SK-N-SH treated with all-trans-retinoic acid at 6 μM for 48 hours (cell line): ENCODE results near the gene CD244.

Experiments used
- ATAC-seq: fragments of 200-7000 bp; cut with Tn5 transposase; 3 replicates; pipeline ENCODE4 v1.9.1; 2020; ENCODE audit warnings: mild to moderate bottlenecking, moderate library complexity
- ARNTL ChIP-seq: fragments of 450-650 bp; formaldehyde crosslinking; IDR thresholded peaks from 2 replicates; pipeline ENCODE4 v1.5.0; 2020; ENCODE audit warnings: low read depth, mild to moderate bottlenecking, moderate library complexity, borderline replicate concordance
- BACH2 ChIP-seq: fragments of 250-450 bp; sonication (Bioruptor Pico); IDR thresholded peaks from 2 replicates; pipeline ENCODE4 v1.9.0; 2021; ENCODE audit warnings: mild to moderate bottlenecking, borderline replicate concordance
- CSDC2 ChIP-seq: fragments of 250-450 bp; sonication (Bioruptor Pico); IDR thresholded peaks from 2 replicates; pipeline ENCODE4 v1.5.0; 2020; ENCODE audit warnings: mild to moderate bottlenecking, moderate library complexity
- ESRRG ChIP-seq: fragments of 250-450 bp; sonication (Bioruptor Pico); IDR thresholded peaks from 2 replicates; pipeline ENCODE4 v1.6.1; 2021; ENCODE audit warnings: mild to moderate bottlenecking
- GLIS3 ChIP-seq: fragments of 250-450 bp; sonication (Bioruptor Pico); IDR thresholded peaks from 2 replicates; pipeline ENCODE4 v1.5.0; 2020; ENCODE audit warnings: mild to moderate bottlenecking, moderate library complexity
- ISL1 ChIP-seq: fragments of 250-450 bp; sonication (Bioruptor Pico); IDR thresholded peaks from 2 replicates; pipeline ENCODE4 v2.1.2; 2022; ENCODE audit warnings: mild to moderate bottlenecking, moderate library complexity
- OSR1 ChIP-seq: fragments of 250-450 bp; sonication (Bioruptor Pico); IDR thresholded peaks from 2 replicates; pipeline ENCODE4 v1.8.0; 2022; ENCODE audit warnings: moderate library complexity, mild to moderate bottlenecking, inconsistent platforms
- PPARA ChIP-seq: fragments of 250-450 bp; sonication (Bioruptor Pico); IDR thresholded peaks from 2 replicates; pipeline ENCODE4 v1.5.0; 2020; ENCODE audit warnings: mild to moderate bottlenecking, borderline replicate concordance
- RARB ChIP-seq: fragments of 250-450 bp; sonication (Bioruptor Pico); IDR thresholded peaks from 2 replicates; pipeline ENCODE4 v1.8.0; 2021; ENCODE audit warnings: mild to moderate bottlenecking, moderate library complexity
- SNAI2 ChIP-seq: fragments of 250-450 bp; sonication (Bioruptor Pico); IDR thresholded peaks from 2 replicates; pipeline ENCODE4 v1.5.0; 2020; ENCODE audit warnings: mild to moderate bottlenecking, moderate library complexity
- TCF4 ChIP-seq: fragments of 250-450 bp; sonication (Bioruptor Pico); IDR thresholded peaks from 2 replicates; pipeline ENCODE4 v1.8.0; 2021; ENCODE audit warnings: mild to moderate bottlenecking, moderate library complexity, borderline replicate concordance
- TOX ChIP-seq: fragments of 250-450 bp; sonication (Bioruptor Pico); IDR thresholded peaks from 2 replicates; pipeline ENCODE4 v1.8.0; 2021; ENCODE audit warnings: mild to moderate bottlenecking, moderate library complexity, borderline replicate concordance
- ZC3H10 ChIP-seq: fragments of 250-450 bp; sonication (Bioruptor Pico); IDR thresholded peaks from 2 replicates; pipeline ENCODE4 v1.5.1; 2021; ENCODE audit warnings: mild to moderate bottlenecking, moderate library complexity
- ZFP3 ChIP-seq: fragments of 250-450 bp; sonication (Bioruptor Pico); IDR thresholded peaks from 2 replicates; pipeline ENCODE4 v1.5.0; 2020; ENCODE audit warnings: mild to moderate bottlenecking, moderate library complexity
- ZFP30 ChIP-seq: fragments of 450-650 bp; formaldehyde crosslinking; IDR thresholded peaks from 2 replicates; pipeline ENCODE4 v1.5.0; 2022; ENCODE audit warnings: mild to moderate bottlenecking, moderate library complexity
- ZNF565 ChIP-seq: fragments of 450-650 bp; formaldehyde crosslinking; conservative IDR thresholded peaks from 2 replicates; pipeline ENCODE4 v1.5.0; 2020; ENCODE audit warnings: low read depth, mild to moderate bottlenecking, moderate library complexity
- ZNF70 ChIP-seq: fragments of 450-650 bp; formaldehyde crosslinking; IDR thresholded peaks from 2 replicates; pipeline ENCODE4 v1.5.0; 2020; ENCODE audit warnings: mild to moderate bottlenecking, moderate library complexity
- ZNF8 ChIP-seq: fragments of 450-650 bp; formaldehyde crosslinking; IDR thresholded peaks from 2 replicates; pipeline ENCODE4 v1.5.0; 2020; ENCODE audit warnings: mild to moderate bottlenecking, moderate library complexity
- TF ChIP-seq, protein P1 (sequence below): fragments of 250-450 bp; sonication (Bioruptor Pico); IDR thresholded peaks from 2 replicates; pipeline ENCODE4 v1.5.1; 2021; ENCODE audit warnings: mild to moderate bottlenecking, moderate library complexity
- TF ChIP-seq, protein P2 (sequence below): fragments of 250-450 bp; sonication (Bioruptor Pico); IDR thresholded peaks from 2 replicates; pipeline ENCODE4 v1.5.0; 2020; ENCODE audit warnings: mild to moderate bottlenecking, moderate library complexity
- TF ChIP-seq, protein P3 (sequence below): fragments of 250-450 bp; sonication (Bioruptor Pico); IDR thresholded peaks from 2 replicates; pipeline ENCODE4 v1.5.1; 2020; ENCODE audit warnings: low read depth, mild to moderate bottlenecking, moderate library complexity
- TF ChIP-seq, protein P4 (sequence below): fragments of 250-450 bp; sonication (Bioruptor Pico); IDR thresholded peaks from 2 replicates; pipeline ENCODE4 v1.8.0; 2021; ENCODE audit warnings: low read depth, mild to moderate bottlenecking, moderate library complexity, borderline replicate concordance
- TF ChIP-seq, protein P5 (sequence below): fragments of 250-450 bp; sonication (Bioruptor Pico); IDR thresholded peaks from 2 replicates; pipeline ENCODE4 v1.8.0; 2020; ENCODE audit warnings: mild to moderate bottlenecking, moderate library complexity, borderline replicate concordance

Gene CD244

DNA sequence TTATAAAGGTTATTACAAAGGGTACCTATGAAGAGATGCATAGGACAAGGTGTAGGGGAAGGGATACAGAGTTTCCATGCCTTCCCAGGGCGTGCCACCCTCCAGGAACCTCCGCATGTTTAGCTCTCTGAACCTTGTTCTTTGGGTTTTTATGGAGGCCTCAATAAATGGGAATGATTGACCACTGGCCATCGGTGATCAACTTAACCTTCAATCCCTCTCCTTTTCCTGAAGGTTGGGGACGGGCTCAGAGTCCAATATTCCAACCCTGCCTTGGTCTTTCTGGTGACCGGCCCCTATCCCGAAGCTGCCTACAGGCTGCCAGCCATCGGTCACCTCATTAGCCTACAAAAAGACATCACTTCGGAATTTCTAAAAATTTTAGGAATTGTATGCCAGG is 11.7 kb downstream of the CD244 start:
- ATAC-seq = no peak
- TF ChIP-seq, protein P1, sequence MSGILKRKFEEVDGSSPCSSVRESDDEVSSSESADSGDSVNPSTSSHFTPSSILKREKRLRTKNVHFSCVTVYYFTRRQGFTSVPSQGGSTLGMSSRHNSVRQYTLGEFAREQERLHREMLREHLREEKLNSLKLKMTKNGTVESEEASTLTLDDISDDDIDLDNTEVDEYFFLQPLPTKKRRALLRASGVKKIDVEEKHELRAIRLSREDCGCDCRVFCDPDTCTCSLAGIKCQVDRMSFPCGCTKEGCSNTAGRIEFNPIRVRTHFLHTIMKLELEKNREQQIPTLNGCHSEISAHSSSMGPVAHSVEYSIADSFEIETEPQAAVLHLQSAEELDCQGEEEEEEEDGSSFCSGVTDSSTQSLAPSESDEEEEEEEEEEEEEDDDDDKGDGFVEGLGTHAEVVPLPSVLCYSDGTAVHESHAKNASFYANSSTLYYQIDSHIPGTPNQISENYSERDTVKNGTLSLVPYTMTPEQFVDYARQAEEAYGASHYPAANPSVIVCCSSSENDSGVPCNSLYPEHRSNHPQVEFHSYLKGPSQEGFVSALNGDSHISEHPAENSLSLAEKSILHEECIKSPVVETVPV (CRISPR knock-in tag) = no peak
- TF ChIP-seq CSDC2 (no peak), ARNTL (no peak), ZFP3 (CRISPR knock-in tag) (no peak), ZNF70 (CRISPR knock-in tag) (no peak), ISL1 (CRISPR knock-in tag) (no peak), TOX (CRISPR knock-in tag) (no peak), PPARA (CRISPR knock-in tag) (no peak), BACH2 (CRISPR knock-in tag) (no peak), ZNF8 (CRISPR knock-in tag) (no peak), ZFP30 (no peak), ESRRG (CRISPR knock-in tag) (no peak), GLIS3 (no peak), SNAI2 (CRISPR knock-in tag) (no peak)
- TF ChIP-seq, protein P2, sequence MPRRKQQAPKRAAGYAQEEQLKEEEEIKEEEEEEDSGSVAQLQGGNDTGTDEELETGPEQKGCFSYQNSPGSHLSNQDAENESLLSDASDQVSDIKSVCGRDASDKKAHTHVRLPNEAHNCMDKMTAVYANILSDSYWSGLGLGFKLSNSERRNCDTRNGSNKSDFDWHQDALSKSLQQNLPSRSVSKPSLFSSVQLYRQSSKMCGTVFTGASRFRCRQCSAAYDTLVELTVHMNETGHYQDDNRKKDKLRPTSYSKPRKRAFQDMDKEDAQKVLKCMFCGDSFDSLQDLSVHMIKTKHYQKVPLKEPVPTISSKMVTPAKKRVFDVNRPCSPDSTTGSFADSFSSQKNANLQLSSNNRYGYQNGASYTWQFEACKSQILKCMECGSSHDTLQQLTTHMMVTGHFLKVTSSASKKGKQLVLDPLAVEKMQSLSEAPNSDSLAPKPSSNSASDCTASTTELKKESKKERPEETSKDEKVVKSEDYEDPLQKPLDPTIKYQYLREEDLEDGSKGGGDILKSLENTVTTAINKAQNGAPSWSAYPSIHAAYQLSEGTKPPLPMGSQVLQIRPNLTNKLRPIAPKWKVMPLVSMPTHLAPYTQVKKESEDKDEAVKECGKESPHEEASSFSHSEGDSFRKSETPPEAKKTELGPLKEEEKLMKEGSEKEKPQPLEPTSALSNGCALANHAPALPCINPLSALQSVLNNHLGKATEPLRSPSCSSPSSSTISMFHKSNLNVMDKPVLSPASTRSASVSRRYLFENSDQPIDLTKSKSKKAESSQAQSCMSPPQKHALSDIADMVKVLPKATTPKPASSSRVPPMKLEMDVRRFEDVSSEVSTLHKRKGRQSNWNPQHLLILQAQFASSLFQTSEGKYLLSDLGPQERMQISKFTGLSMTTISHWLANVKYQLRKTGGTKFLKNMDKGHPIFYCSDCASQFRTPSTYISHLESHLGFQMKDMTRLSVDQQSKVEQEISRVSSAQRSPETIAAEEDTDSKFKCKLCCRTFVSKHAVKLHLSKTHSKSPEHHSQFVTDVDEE (CRISPR knock-in tag) = no peak

DNA sequence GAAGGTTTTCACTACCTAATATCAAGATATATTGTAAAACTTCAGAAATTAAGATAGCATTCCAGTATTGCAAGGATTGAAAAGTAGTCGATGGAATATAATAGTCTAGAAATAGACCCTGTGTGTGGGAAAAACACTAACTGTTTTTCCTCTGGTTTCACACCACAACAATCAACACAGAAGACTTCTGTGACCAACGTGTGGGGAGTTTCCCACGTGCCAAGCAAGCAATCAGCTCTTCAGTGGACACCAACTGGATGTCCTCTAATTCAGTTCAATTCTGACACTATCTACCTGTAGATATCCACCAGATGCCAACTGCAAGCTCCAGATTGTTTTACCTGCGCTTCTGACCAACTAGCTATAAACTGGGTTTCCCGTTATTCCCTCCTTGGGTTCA is 12.1 kb downstream of the CD244 start:
- no peak for ATAC-seq
- TF ChIP-seq ARNTL (no peak), ESRRG (CRISPR knock-in tag) (no peak), ZC3H10 (CRISPR knock-in tag) (no peak), ZFP30 (no peak), RARB (CRISPR knock-in tag) (no peak), ZFP3 (CRISPR knock-in tag) (no peak), GLIS3 (no peak), ZNF565 (CRISPR knock-in tag) (no peak), ISL1 (CRISPR knock-in tag) (no peak), CSDC2 (no peak), TCF4 (CRISPR knock-in tag) (no peak), BACH2 (CRISPR knock-in tag) (no peak), OSR1 (CRISPR knock-in tag) (no peak), SNAI2 (CRISPR knock-in tag) (no peak), PPARA (CRISPR knock-in tag) (no peak)
- TF ChIP-seq, protein P3, sequence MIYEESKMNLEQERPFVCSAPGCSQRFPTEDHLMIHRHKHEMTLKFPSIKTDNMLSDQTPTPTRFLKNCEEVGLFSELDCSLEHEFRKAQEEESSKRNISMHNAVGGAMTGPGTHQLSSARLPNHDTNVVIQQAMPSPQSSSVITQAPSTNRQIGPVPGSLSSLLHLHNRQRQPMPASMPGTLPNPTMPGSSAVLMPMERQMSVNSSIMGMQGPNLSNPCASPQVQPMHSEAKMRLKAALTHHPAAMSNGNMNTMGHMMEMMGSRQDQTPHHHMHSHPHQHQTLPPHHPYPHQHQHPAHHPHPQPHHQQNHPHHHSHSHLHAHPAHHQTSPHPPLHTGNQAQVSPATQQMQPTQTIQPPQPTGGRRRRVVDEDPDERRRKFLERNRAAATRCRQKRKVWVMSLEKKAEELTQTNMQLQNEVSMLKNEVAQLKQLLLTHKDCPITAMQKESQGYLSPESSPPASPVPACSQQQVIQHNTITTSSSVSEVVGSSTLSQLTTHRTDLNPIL = no peak
- TF ChIP-seq, protein P1 (CRISPR knock-in tag) = no peak
- TF ChIP-seq, protein P4, sequence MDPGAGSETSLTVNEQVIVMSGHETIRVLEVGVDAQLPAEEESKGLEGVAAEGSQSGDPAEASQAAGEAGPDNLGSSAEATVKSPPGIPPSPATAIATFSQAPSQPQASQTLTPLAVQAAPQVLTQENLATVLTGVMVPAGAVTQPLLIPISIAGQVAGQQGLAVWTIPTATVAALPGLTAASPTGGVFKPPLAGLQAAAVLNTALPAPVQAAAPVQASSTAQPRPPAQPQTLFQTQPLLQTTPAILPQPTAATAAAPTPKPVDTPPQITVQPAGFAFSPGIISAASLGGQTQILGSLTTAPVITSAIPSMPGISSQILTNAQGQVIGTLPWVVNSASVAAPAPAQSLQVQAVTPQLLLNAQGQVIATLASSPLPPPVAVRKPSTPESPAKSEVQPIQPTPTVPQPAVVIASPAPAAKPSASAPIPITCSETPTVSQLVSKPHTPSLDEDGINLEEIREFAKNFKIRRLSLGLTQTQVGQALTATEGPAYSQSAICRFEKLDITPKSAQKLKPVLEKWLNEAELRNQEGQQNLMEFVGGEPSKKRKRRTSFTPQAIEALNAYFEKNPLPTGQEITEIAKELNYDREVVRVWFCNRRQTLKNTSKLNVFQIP = no peak
- TF ChIP-seq, protein P5, sequence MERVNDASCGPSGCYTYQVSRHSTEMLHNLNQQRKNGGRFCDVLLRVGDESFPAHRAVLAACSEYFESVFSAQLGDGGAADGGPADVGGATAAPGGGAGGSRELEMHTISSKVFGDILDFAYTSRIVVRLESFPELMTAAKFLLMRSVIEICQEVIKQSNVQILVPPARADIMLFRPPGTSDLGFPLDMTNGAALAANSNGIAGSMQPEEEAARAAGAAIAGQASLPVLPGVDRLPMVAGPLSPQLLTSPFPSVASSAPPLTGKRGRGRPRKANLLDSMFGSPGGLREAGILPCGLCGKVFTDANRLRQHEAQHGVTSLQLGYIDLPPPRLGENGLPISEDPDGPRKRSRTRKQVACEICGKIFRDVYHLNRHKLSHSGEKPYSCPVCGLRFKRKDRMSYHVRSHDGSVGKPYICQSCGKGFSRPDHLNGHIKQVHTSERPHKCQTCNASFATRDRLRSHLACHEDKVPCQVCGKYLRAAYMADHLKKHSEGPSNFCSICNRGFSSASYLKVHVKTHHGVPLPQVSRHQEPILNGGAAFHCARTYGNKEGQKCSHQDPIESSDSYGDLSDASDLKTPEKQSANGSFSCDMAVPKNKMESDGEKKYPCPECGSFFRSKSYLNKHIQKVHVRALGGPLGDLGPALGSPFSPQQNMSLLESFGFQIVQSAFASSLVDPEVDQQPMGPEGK (CRISPR knock-in tag) = no peak
